HEK293 (cell line): Measurements from ENCODE around the gene UBFD1.

Experiments used
- CTCF ChIA-PET: fragments of 350-600 bp; formaldehyde crosslinking; extraction: SDS; loops from one replicate; lab custom pipeline; 2021; ENCODE audit warnings: antibody characterized with exemption; lab: Yijun Ruan, JAX
- POLR2A ChIA-PET: fragments of 300-600 bp; formaldehyde crosslinking; extraction: SDS; loops from one replicate; lab custom pipeline; 2020; ENCODE audit warnings: antibody characterized with exemption, inconsistent platforms; lab: Yijun Ruan, JAX
- H3K27ac ChIP-seq: fragments of 200-500 bp; sonication (Bioruptor generic); 2 replicates; pipeline ENCODE4 v1.5.1; 2014; ENCODE audit warnings: low read depth, low read length, control low read depth, inconsistent platforms; ENCODE audit errors: extremely low read depth
- H3K36me3 ChIP-seq, 2 experiments: fragments of 200-500 bp in 1 of 2; sonication (Bioruptor generic) in 1 of 2; 1 replicate in 1 of 2; 2 replicates in 1 of 2; pipeline ENCODE4 v1.5.1; 2014 to 2017; ENCODE audit warnings: inconsistent platforms in 2 of 2, low read length in 2 of 2; ENCODE audit not compliant: control insufficient read depth in 2 of 2, insufficient read depth in 1 of 2
- H3K4me1 ChIP-seq: fragments of 200-500 bp; sonication (Bioruptor generic); 2 replicates; pipeline ENCODE4 v1.5.1; 2014; ENCODE audit warnings: mild to moderate bottlenecking, low read length, inconsistent platforms; ENCODE audit not compliant: control insufficient read depth, insufficient read depth
- H3K4me3 ChIP-seq: 2 replicates; pipeline ENCODE4 v1.5.1; 2011; ENCODE audit warnings: low read depth, mild to moderate bottlenecking, control low read depth, low read length, moderate library complexity
- H3K9me3 ChIP-seq: fragments of 200-500 bp; sonication (Bioruptor generic); 2 replicates; pipeline ENCODE4 v1.5.1; 2014; ENCODE audit warnings: low read depth, low read length, inconsistent platforms; ENCODE audit not compliant: control insufficient read depth, insufficient read depth
- EGR2 ChIP-seq: fragments of 450-650 bp; formaldehyde crosslinking; IDR thresholded peaks from 2 replicates; pipeline ENCODE4 v1.5.1; 2016; ENCODE audit warnings: low read depth, missing biosample characterization, missing genetic modification characterization
- GLIS1 ChIP-seq: fragments of 450-650 bp; formaldehyde crosslinking; IDR thresholded peaks from 2 replicates; pipeline ENCODE4 v1.5.1; 2016; ENCODE audit warnings: missing biosample characterization, missing genetic modification characterization
- KLF1 ChIP-seq: fragments of 450-650 bp; formaldehyde crosslinking; IDR thresholded peaks from 2 replicates; pipeline ENCODE4 v1.5.1; 2016; ENCODE audit warnings: missing biosample characterization, missing genetic modification characterization
- WT1 ChIP-seq: fragments of 450-650 bp; formaldehyde crosslinking; IDR thresholded peaks from 2 replicates; pipeline ENCODE4 v1.5.1; 2016; ENCODE audit warnings: missing biosample characterization, missing genetic modification characterization
- YY1 ChIP-seq: fragments of 450-650 bp; formaldehyde crosslinking; IDR thresholded peaks from 2 replicates; pipeline ENCODE4 v1.5.1; 2018; ENCODE audit warnings: missing biosample characterization, missing genetic modification characterization
- ZBTB7A ChIP-seq: fragments of 450-650 bp; formaldehyde crosslinking; IDR thresholded peaks from 2 replicates; pipeline ENCODE4 v1.5.1; 2016; ENCODE audit warnings: low read depth, missing biosample characterization, missing genetic modification characterization
- ZEB2 ChIP-seq: fragments of 450-650 bp; formaldehyde crosslinking; IDR thresholded peaks from 2 replicates; pipeline ENCODE4 v1.5.1; 2016; ENCODE audit warnings: missing biosample characterization, missing genetic modification characterization
- ZIC2 ChIP-seq: fragments of 450-650 bp; formaldehyde crosslinking; IDR thresholded peaks from 2 replicates; pipeline ENCODE4 v1.5.1; 2016; ENCODE audit warnings: missing biosample characterization, missing genetic modification characterization
- ZNF138 ChIP-seq: fragments of 450-650 bp; formaldehyde crosslinking; IDR thresholded peaks from 2 replicates; pipeline ENCODE4 v1.5.1; 2016; ENCODE audit warnings: missing biosample characterization, missing genetic modification characterization, borderline replicate concordance
- ZNF169 ChIP-seq: fragments of 450-650 bp; formaldehyde crosslinking; IDR thresholded peaks from 2 replicates; pipeline ENCODE4 v1.5.1; 2016; ENCODE audit warnings: missing biosample characterization, missing genetic modification characterization
- ZNF19 ChIP-seq: fragments of 450-650 bp; formaldehyde crosslinking; IDR thresholded peaks from 2 replicates; pipeline ENCODE4; 2016; ENCODE audit warnings: missing biosample characterization, missing genetic modification characterization, low read depth
- ZNF324 ChIP-seq: fragments of 450-650 bp; formaldehyde crosslinking; IDR thresholded peaks from 2 replicates; pipeline ENCODE4 v1.5.1; 2016; ENCODE audit warnings: missing biosample characterization, missing genetic modification characterization
- ZNF37A ChIP-seq: fragments of 450-650 bp; IDR thresholded peaks from 2 replicates; pipeline ENCODE4 v1.5.1; 2018; ENCODE audit warnings: missing biosample characterization, missing genetic modification characterization
- ZNF394 ChIP-seq: fragments of 450-650 bp; formaldehyde crosslinking; IDR thresholded peaks from 2 replicates; pipeline ENCODE4 v1.5.1; 2016; ENCODE audit warnings: missing biosample characterization, missing genetic modification characterization, mild to moderate bottlenecking, moderate library complexity, borderline replicate concordance
- ZNF501 ChIP-seq: fragments of 450-650 bp; formaldehyde crosslinking; IDR thresholded peaks from 2 replicates; pipeline ENCODE4 v1.5.1; 2016; ENCODE audit warnings: missing biosample characterization, missing genetic modification characterization
- ZNF521 ChIP-seq: fragments of 450-650 bp; formaldehyde crosslinking; IDR thresholded peaks from 2 replicates; pipeline ENCODE4 v1.5.1; 2017; ENCODE audit warnings: missing biosample characterization, mild to moderate bottlenecking, missing genetic modification characterization
- ZNF596 ChIP-seq: fragments of 450-650 bp; IDR thresholded peaks from 2 replicates; pipeline ENCODE4 v1.5.0; 2018; ENCODE audit warnings: missing biosample characterization, mild to moderate bottlenecking, missing genetic modification characterization, moderate library complexity
- ZNF664 ChIP-seq: fragments of 450-650 bp; formaldehyde crosslinking; IDR thresholded peaks from 2 replicates; pipeline ENCODE4 v1.5.1; 2016; ENCODE audit warnings: missing biosample characterization, missing genetic modification characterization
- ZNF76 ChIP-seq: fragments of 450-650 bp; formaldehyde crosslinking; IDR thresholded peaks from 2 replicates; pipeline ENCODE4; 2016; ENCODE audit warnings: low read depth, missing biosample characterization, missing genetic modification characterization, borderline replicate concordance
- ZNF792 ChIP-seq: fragments of 450-650 bp; formaldehyde crosslinking; IDR thresholded peaks from 2 replicates; pipeline ENCODE4 v1.5.1; 2016; ENCODE audit warnings: missing biosample characterization, missing genetic modification characterization
- TF ChIP-seq, protein P1 (sequence below): fragments of 450-650 bp; formaldehyde crosslinking; IDR thresholded peaks from 2 replicates; pipeline ENCODE4 v1.5.1; 2016; ENCODE audit warnings: missing biosample characterization, missing genetic modification characterization
- TF ChIP-seq, protein P2 (sequence below): fragments of 450-650 bp; formaldehyde crosslinking; IDR thresholded peaks from 2 replicates; pipeline ENCODE4 v1.5.1; 2016; ENCODE audit warnings: missing biosample characterization, missing genetic modification characterization
- TF ChIP-seq, protein P3 (sequence below): fragments of 450-650 bp; formaldehyde crosslinking; IDR thresholded peaks from 2 replicates; pipeline ENCODE4 v1.5.1; 2016; ENCODE audit warnings: missing biosample characterization, missing genetic modification characterization

The UBFD1 gene

DNA sequence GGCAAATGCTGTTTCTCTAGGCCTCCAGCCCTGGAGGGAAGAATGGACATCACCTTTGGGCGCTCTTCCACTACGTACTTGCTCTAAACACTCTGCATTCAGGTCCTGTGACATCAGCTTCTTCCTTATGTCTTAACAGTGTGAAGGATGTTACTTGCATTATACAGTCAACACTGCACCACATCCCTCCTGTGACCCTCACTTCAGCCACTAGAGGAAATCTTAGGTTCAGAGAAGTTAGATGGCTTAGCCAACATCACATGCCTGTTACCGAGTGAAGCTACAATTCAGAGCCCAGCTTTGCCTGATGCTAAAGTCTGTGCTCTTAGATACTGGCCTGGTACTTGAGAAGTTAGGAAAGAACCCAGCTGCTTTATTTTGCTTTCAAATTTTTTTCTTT lies 18.3 kb downstream of the UBFD1 start:
- POLR2A ChIA-PET = interaction anchor here (1.4 to 1.8 kb wide), 2 partner anchors 17 to 18 kb away, joined by 3 to 4 read pairs; partner anchors contain the start of genes EARS2 and UBFD1

DNA sequence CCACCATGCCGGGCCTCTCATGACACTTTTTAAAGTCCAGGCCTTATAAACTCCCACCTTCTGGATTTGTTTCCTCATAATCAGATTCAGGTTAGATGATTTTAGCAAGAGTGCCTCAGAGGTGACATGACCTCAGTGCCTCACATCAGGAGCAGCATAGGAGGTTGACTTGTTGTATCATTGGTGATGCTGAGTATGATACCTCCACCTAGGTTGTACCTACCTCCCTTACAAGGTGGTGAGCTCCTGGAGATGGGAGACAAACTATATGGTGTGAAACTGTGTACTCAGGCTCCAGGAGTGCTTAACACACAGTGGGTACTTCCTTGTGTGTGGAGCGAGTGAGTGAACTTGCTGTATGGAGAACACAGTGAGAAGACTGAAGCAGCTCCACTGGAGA lies 20.0 kb downstream of the UBFD1 start:
- Histone ChIP-seq H3K9me3 (no peaks in the 10 kb centered on the region), H3K36me3 (peaks cover 6 to 84% of the 10 kb centered on the region in 2 experiments; a peak in 2 of 3 replicates), H3K27ac (no peak overlapping the region), H3K4me1 (no peaks in the 10 kb centered on the region), H3K4me3 (no peak overlapping the region)
- POLR2A ChIA-PET = interaction anchor here (1.9 kb wide), 1 partner anchor 20 kb away, joined by 4 read pairs; the partner anchor contains the start of genes EARS2 and UBFD1
- TF ChIP-seq ZNF664 (tag by site-specific recombination) (no peak), ZIC2 (no peak), ZNF792 (no peak), ZNF37A (tag by site-specific recombination) (no peak), EGR2 (tag by site-specific recombination) (no peak), GLIS1 (tag by site-specific recombination) (no peak), ZNF596 (tag by site-specific recombination) (no peak), ZNF324 (no peak), ZEB2 (tag by site-specific recombination) (no peak), ZNF19 (tag by site-specific recombination) (no peak), KLF1 (tag by site-specific recombination) (no peak), ZNF76 (tag by site-specific recombination) (no peak), WT1 (tag by site-specific recombination) (no peak), ZBTB7A (no peak), ZNF169 (tag by site-specific recombination) (no peak), ZNF501 (tag by site-specific recombination) (no peak), ZNF521 (tag by site-specific recombination) (no peak)
- TF ChIP-seq, protein P1, sequence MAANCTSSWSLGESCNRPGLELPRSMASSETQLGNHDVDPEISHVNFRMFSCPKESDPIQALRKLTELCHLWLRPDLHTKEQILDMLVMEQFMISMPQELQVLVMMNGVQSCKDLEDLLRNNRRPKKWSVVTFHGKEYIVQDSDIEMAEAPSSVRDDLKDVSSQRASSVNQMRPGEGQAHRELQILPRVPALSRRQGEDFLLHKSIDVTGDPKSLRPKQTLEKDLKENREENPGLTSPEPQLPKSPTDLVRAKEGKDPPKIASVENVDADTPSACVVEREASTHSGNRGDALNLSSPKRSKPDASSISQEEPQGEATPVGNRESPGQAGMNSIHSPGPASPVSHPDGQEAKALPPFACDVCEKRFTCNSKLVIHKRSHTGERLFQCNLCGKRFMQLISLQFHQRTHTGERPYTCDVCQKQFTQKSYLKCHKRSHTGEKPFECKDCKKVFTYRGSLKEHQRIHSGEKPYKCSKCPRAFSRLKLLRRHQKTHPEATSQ = no peak
- CTCF ChIA-PET = interaction anchor here (0.6 to 1.2 kb wide), 2 partner anchors 20 to 86 kb away, joined by 3 to 4 read pairs; partner anchors contain the start of gene UBFD1

More for the DNA sequence above, 18.3 kb downstream of the UBFD1 start:
- H3K4me1 ChIP-seq = no peaks in the 10 kb centered on the region
- H3K27ac ChIP-seq = no peak overlapping the region
- peaks cover 8 to 86% of the 10 kb centered on the region in 2 experiments; a peak in 2 of 3 replicates for H3K36me3 ChIP-seq
- CTCF ChIA-PET = interaction anchor here (0.6 kb wide), 2 partner anchors 29 to 394 kb away, joined by 3 to 4 read pairs; no protein-coding TSS in a partner anchor
- no peak overlapping the region for H3K4me3 ChIP-seq
- TF ChIP-seq, protein P2, sequence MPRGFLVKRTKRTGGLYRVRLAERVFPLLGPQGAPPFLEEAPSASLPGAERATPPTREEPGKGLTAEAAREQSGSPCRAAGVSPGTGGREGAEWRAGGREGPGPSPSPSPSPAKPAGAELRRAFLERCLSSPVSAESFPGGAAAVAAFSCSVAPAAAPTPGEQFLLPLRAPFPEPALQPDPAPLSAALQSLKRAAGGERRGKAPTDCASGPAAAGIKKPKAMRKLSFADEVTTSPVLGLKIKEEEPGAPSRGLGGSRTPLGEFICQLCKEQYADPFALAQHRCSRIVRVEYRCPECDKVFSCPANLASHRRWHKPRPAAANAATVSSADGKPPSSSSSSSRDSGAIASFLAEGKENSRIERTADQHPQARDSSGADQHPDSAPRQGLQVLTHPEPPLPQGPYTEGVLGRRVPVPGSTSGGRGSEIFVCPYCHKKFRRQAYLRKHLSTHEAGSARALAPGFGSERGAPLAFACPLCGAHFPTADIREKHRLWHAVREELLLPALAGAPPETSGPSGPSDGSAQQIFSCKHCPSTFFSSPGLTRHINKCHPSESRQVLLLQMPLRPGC = no peak
- TF ChIP-seq YY1 (no peak), ZNF138 (tag by site-specific recombination) (no peak), ZNF394 (tag by site-specific recombination) (no peak)
- TF ChIP-seq, protein P3, sequence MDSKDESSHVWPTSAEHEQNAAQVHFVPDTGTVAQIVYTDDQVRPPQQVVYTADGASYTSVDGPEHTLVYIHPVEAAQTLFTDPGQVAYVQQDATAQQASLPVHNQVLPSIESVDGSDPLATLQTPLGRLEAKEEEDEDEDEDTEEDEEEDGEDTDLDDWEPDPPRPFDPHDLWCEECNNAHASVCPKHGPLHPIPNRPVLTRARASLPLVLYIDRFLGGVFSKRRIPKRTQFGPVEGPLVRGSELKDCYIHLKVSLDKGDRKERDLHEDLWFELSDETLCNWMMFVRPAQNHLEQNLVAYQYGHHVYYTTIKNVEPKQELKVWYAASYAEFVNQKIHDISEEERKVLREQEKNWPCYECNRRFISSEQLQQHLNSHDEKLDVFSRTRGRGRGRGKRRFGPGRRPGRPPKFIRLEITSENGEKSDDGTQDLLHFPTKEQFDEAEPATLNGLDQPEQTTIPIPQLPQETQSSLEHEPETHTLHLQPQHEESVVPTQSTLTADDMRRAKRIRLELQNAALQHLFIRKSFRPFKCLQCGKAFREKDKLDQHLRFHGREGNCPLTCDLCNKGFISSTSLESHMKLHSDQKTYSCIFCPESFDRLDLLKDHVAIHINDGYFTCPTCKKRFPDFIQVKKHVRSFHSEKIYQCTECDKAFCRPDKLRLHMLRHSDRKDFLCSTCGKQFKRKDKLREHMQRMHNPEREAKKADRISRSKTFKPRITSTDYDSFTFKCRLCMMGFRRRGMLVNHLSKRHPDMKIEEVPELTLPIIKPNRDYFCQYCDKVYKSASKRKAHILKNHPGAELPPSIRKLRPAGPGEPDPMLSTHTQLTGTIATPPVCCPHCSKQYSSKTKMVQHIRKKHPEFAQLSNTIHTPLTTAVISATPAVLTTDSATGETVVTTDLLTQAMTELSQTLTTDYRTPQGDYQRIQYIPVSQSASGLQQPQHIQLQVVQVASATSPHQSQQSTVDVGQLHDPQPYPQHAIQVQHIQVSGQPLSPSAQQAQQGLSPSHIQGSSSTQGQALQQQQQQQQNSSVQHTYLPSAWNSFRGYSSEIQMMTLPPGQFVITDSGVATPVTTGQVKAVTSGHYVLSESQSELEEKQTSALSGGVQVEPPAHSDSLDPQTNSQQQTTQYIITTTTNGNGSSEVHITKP (tag by site-specific recombination) = no peak
- TF ChIP-seq, all 188 proteins: peak for 0
- no peaks in the 10 kb centered on the region for H3K9me3 ChIP-seq
